T follicular helper cell (primary cell): Measurements from ENCODE around the gene ZNF385D.
"Not testable (repeated sequence)": the region's sequence is repeated elsewhere in the genome, so short reads cannot be mapped to it uniquely, and the experiment has no call there.

Experiments used
- DNase-seq: peaks from one replicate; pipeline ENCODE4 v3.0.0-alpha.2; 2020; ENCODE audit warnings: low read depth

ZNF385D gene

DNA sequence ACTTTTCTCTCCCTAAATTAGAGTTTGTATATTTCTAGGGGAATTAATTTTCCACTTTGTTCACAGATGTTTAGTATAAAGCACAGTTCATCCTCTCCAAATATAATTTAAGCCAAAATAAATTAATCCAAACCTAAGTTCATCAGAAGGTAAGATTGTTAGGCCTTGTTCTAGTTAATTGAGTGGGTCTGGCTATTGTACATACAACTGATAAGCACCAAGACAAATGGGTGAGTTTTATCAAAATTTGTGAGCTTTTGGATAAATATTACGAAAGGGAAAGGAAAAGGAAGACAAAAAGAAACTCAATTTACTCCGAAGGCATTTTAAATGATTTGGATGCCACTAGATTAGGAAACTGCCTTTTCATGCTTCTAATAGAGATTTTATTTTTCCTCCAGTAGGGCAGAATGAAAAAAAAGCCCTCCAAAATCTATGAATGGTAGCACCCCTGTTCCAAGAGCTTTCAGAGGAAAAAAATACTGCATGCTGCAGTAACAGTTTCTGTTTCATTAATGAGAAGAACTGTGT is 304.0 kb downstream of the ZNF385D start:
- DNase-seq: no peak

DNA sequence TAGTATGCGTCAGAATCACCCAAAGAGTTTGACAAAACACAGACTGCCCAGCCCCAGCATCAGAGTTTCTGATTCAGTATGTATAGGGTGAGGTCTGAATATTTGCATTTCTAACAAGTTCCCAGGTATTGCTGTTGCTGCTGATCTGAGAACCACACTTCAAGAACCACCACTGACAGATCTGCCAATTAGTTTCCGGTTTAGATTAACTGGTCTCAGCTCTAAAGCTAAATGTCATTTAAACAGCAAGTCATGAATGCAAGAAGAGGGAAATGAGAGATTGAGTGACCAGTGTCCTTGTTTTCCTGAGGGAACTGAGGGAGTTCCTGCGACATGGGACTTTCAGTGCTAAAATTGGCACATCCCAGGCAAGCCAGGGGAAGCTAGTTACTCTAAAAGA is 305.0 kb downstream of the ZNF385D start:
- DNase-seq: no peak

DNA sequence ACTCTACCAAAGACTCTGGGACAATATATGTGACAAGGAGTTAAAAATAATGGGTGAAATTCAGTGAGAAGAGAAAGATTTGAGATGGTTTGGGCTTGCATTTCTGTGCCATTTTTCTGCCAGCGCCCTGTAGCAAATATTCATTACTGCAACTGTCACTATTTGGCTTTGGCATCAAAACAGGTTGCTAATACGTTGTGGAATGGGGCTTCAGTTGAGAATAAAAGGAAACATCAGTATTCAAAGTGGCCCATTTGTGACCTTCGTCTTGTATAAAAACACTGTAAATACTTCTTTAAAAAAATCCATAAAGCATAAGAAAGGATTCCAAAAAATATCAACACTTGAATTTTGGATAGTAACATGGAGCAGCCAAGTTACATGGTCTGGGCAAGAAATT is 309.2 kb downstream of the ZNF385D start:
- no peak for DNase-seq

DNA sequence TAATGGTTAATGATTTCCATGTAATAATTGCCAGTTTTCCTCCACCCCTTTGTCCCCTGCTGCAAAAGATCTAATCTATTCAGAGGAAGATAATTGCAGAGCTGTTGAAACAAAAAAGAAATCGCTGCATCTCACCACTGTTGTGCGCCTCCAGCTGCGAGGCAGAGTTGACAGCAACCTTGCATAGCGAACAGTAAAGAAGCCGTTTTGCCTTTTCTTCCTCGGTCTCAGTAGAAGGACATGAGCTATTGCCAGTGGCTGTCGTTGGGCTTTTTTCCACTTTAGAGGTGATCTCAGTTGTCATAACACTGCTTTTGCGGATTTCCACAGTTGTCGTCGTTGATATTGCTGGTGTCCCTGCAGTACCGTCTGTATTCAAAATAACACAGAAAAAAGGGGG is 314.2 kb downstream of the ZNF385D start:
- no peak for DNase-seq

DNA sequence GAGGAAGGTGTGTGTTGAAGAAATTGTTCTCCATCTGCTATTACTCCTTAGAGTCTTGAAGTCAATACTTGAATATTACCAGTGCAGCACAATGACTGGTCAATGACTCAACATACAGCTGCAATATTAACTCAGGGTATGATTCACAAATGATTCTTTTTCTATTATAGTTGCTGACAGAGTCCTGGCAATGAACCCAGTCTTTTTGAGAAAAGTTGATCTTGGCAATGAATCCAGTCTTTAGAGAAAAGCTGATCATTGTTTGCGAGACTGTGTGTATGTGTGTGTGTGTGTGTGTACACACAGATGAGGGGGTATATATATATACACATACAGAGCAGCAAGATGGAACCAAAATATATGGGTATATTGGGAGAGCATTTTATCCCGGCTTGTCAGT is 315.1 kb downstream of the ZNF385D start:
- DNase-seq: no peak

DNA sequence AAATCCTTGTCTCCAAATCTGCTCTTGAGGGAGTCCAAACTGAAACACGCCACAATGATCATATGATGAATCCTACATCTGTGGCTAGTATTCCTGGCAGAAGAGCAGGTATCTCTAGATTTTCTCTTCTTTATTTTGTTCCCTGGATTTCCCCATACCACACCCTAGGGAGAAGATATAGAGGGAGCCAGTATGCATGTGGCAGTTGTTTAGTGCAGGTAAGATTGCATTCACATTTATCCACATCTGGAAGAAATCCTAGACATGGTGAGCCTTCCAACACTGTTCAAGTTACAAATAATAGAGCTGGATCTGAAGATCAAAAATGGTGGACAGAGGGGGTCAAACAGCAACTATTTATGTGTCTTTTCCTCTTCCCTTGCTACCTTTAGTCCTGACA is 316.7 kb downstream of the ZNF385D start:
- DNase-seq: no peak

DNA sequence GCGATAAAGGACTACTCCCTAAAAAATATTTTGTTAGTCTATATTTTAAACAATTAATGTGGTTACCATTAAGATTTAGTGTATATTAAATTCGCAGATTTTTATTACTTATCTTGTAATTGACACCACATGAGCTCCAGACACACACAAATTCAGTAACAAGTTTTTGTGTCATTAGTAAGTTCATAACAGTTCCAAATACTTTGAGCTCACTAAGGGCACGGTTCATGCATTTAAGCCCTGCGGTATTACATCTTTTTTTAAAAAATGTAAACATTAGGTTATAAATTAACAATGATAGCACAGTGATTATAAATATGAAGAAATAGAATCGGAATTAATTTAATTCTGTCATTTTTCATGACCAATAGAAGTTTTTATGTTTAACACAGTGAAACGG is 317.3 kb downstream of the ZNF385D start:
- no peak for DNase-seq

DNA sequence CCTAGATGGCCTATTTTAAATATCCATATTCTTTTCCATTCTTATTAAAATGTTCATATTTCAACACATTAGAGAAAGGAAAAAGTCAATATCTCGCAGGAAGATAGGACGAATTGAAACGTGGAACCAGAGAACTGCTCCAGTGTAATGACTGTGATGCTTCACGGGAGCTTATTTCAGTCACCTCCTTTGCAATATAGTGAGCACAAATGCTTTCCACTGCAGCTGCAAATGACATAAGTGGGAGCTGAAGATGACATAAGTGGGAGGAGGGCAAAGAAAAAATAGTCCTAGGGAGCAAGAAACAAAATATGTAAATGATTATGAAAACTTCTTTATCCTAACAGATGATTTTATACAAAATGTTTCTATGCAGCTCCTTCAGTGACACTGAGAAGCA is 324.1 kb downstream of the ZNF385D start:
- no peak for DNase-seq

DNA sequence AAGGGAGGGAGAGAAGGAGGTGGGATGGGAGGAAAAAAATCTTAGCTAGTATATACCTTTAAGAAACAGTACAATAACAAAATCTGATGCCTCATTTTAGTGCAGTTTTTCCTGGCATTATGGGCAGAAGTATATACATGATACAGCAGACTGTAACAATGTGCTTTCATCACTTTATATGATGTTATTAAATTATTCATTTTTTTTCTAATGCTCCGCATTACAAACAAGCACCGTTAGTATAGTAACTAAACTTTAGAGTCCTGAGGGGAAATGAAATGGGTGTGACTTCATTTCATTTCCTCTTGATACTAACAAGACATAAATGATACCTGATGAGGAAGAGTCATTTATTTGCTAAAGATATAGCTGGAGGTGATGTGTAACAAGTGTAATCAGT is 325.3 kb downstream of the ZNF385D start:
- DNase-seq: no peak

DNA sequence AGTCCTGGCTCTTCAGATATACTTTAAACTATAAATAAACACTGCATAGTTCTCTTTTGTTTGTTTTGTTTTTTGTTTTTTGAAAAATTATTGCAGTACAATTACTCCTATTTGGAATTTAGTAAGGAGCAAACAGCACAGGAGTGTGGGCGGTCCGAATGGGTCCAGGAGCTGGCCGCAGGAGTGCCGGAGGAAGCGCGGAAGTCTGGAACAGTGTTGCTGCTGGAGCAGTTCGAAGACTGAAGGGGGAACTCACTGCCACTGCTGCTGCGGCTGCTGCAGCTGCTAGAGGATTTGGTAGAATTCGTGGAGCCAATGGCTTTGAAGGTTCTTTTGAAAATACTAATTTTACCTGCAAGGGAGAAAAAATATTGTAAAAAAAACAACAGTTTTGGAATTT is 329.9 kb downstream of the ZNF385D start:
- DNase-seq: no peak

DNA sequence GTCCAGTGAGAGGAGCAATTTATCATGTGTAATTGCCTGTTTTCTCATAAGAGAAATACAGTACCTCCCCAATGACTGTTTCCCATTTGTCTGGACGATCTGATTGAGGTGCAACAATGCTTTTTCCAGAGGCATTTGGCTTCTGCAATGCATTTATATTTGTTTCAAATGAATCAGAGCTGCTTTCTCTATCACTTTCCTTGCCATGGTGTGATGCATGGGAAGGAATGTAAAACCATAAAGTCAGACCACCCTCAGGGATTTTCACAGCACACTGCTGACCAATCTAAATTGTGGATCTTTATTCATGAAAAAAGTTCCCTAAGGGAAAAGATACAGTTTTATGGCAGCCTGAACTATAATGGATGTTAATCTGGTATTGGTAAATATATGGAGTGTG is 333.0 kb downstream of the ZNF385D start:
- DNase-seq: no peak

DNA sequence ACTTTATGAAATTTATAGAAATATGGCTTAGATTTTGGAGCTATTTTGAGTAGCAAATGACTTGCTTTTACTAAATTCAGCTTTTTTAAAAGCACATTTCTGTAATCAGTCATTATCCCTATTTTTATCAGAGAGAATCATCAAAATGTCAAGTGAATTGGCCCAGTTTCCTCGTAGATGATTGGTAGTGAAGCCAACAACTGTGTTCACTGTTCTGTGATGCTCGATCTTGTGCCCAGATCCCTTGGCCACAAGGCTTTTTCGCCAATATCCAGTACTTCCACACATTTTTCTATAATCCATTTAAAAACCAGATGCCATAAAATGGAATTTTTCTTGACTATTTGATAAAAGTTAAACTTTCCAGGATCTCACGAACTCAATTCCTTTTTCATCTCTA is 336.5 kb downstream of the ZNF385D start:
- DNase-seq: no peak

DNA sequence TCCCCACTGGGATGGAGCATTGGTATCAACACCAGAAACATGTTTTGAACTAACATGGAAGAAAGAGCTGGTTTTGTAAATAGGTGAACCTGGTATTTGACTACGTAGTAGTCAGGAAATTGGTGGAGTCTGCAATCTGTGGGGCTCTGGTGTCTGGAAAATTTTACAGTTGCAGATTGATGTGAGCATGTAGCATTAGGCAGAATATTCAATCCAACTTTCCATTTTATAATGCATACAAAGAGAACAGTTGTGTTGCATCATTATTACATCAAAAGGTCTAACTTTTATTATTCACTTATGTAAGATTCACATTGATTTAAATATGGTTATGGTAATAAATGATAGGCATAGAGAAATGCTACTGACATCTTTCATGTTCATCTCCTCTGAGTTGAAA is 340.0 kb downstream of the ZNF385D start:
- no peak for DNase-seq

DNA sequence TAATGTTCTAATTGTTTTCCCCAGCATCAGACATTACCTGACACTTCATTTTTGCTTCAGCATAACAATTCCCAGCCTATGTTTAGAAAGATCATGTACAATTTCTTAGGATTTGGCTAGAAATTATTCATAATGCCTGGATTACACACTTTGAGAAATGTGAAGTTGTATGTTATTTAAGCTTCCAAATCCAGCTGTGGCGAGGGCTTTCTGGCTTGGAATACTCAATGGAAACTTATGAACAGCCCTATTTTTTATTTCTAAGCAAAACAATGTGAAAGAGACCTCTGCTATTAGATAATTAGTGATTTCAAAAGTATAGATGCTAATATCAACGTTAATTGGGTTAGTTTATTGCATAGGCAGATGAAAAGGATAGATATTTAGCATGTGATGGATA is 341.6 kb downstream of the ZNF385D start:
- DNase-seq: no peak

DNA sequence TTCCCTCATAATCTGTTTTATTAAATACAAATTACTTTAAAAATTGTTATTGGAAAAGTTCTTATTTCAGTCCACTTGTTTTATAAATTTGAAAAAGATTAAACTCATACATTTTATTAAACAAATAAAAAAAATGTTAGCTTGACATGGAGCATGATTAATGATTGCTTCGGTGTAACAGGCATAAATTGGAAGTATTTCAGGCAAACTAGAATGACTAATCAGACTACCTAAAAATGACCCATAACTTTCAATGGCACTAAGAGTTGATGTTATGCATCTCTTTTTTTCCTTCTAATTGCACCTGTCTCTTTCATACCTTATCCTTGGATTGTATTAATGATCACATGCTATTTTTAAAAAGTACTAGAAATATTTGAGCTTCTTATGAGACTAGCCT is 343.3 kb downstream of the ZNF385D start:
- no peak for DNase-seq

DNA sequence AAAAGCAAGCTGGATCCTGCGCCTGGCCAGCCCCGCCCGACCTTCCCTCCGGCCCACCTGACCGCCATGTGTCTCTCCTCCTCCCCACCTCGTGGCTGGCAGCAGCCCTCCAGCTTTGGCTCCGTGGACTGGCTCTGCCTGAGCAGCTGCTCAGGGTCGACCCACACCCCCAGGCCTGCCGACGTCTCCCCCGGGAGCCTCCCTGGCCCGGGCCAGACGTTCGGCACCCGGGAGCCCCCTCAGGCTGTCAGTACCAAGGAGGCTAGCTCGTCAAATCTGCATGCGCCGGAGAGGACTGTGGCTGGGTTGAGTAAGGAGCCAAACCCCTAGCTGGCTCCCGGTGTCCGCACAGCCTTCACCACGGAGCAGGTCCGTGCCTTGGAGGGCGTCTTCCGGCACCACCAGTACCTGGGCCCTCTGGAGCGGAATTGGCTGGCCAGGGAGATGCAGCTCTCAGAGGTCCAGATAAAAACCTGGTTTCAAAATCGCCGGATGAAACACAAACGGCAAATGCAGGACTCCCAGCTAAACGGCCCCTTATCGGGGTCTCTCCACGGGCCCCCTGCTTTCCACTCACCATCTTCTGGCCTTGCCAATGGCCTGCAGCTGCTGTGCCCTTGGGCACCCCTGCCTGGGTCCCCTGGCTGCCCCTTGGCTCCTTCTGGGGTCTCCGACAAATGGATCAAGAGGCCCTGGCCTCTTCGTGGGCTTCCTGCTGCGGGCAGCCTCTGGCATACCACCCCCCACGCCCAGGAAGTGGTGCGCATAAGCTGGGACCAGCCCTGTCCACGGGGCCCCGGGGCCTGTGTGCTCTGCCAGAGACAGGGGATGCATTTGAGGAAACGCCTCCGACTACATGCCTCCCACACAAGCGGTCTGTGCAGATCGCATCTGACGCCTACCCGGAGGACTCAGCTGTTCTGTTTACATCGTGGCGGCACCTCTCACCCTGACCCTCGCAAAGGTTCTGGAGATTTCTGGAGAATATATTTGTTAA is 345.0 kb downstream of the ZNF385D start:
- DNase-seq: no peak

DNA sequence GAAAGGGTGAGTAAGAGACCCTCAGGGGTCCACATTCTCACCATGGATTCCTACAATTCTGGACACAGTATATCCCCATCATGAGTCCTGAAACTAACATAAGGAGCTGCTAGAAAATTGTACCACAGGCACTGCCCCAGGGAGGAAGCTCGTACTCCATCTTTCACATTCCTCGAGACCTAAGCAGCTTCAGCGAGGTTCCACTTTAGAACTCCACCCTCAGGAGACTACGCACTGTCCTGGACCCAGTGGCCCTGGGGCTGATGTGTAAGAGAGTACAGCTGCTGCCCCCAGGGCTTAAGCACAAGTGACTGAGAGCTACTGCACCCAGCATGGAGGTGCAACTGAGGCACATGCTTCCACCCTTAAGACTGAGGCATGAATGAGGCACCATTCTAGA is 352.5 kb downstream of the ZNF385D start:
- no peak for DNase-seq

DNA sequence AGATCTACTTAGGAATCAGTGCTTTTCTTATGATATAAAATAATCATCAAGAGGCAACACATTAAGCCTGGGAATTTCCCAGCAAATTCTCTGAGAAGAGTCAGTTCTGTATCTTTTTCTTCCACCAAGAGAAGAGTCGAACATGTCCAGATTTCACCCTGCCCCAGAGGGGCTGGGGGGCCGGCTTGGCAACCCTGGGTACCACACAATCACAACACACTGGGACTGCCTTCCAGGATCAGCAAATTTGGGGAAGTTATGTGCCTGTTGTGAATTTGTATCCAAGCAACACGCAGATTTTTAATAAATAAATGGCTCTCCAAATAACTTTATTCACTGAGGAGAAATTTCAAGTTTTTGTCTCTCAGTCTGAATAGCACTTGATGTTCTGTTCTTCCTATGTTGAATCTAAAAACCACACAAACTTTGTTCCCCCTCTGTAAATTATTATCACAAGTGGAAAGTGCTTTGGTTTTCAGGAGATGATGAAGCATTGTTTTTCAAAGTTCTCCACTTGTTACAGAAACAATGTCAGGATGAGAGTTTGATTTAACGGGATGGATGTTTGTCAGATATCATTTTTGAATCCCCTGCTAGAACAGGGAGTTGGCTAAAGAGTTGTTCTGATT is 357.2 kb downstream of the ZNF385D start:
- no peak for DNase-seq

DNA sequence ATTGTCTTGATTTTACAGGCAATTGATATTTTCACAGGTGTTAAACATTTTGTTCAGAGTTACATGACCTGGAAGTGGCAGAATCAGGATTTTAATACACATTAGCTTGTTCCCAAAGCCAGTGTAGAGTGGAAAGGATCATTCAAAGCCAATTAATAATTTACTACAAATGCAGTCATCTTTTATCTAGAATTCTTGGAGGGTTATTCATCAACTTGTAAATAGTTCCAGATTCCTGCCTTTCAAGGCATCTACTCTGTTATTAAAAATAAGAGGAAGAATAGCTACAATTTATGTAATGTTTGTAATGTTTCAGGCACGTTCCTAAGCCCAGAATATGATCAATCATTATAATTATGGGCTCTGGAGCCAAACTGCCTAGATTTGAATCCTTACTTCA is 358.5 kb downstream of the ZNF385D start:
- no peak for DNase-seq

DNA sequence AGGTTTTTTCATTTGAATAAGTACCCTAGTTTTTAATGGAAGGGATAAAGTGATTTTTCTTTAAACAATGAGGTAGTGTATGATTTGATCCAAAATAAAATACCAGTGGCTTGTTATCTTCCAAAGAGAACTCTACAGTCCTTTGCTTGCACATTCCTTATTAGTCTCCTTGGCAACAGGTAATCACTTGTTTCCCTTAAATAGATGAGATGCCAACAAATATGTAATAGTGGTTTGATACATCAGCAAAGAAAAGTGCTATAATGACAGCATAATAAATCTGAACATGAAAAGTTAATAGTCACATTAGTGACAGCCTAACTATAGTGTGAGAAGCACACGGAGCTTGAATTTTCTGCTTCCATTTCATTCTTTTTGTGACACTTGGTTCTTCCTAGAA is 360.2 kb downstream of the ZNF385D start:
- no peak for DNase-seq

DNA sequence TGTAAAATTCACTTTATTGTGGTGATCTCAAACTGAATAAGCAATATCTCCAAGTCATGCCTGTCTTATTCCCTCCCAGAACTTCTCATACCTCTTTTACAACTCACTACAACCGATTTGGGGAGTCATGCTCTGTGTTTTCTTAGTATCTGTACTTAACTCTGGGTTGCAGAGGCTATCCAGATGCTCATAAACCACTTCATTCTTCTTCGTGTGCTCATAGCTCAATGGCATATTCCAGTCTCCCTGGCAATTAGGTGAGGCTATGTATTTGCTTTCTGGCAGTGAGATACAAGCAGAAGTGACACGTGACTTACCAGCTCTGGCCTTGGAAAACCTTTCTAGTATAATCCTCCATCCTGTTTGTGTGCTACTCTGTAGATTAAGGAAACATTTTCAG is 360.9 kb downstream of the ZNF385D start:
- no peak for DNase-seq

DNA sequence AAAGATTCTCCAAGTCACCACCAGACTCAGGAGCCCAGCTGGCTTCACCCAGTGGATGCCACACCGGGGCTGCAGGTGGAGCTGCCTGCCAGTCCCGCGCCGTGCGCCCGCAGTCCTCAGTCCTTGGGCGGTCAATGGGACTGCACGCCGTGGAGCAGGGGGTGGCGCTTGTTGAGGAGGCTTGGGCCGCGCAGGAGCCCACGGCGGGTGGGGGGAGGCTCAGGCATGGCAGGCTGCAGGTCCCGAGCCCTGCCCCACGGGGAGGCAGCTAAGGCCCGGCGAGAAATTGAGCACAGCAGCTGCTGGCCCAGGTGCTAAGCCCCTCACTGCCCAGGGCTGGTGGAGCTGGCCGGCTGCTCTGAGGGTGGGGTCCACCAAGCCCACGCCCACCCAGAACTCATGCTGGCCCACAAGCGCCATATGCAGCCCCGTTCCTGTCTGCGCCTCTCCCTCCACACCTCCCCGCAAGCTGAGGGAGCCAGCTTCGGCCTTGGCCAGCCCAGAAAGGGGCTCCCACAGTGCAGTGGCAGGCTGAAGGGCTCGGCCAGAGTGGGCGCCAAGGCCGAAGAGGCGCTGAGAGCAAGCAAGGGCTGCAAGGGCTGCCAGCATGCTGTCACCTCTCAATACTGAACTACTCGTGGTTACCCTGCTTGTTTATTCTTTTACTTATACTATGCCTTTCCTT is 363.7 kb downstream of the ZNF385D start:
- not testable (repeated sequence) for DNase-seq

DNA sequence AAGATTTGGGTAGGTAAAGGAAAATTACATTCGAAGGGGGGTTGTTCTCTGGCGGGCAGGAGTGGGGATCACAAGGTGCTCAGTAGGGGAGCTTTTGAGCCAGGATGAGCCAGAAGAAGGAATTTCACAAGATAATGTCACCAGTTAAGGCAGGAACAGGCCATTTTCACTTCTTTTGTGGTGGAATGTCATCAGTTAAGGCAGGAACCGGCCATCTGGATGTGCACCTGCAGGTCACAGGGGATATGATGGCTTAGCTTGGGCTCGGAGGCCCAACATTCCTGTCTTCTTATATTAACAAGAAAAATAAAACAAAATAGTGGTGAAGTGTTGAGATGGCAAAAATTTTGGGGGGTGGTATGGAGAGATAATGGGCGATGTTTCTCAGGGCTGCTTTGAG is 373.0 kb downstream of the ZNF385D start:
- not testable (repeated sequence) for DNase-seq
